Adrenal gland (tissue), 5 donors: ENCODE results near the gene SNN.

Source experiments
- POLR2A ChIP-seq, 2 donors: fragments of 450-650 bp; IDR thresholded peaks; one replicate each; pipeline ENCODE4 v1.6.1; 2017; ENCODE audit warnings: antibody characterized with exemption in 2 of 2, mild to moderate bottlenecking in 2 of 2, moderate library complexity in 1 of 2
- TF ChIP-seq, protein P1 (sequence below), 6 experiments: fragments of 450-650 bp in 4 of 6; fragments of 200-600 bp in 2 of 6; sonication (generic) in 1 of 6; IDR thresholded peaks; 1 replicate in 5 of 6; 2 replicates in 1 of 6; pipeline versions ENCODE4 v1.5.1 to v1.8.0; 2016 to 2021; ENCODE audit warnings: antibody characterized with exemption in 6 of 6, mild to moderate bottlenecking in 2 of 6, moderate library complexity in 1 of 6
- donor health status: DM: no; HTN: no; CAD: no.

DNA sequence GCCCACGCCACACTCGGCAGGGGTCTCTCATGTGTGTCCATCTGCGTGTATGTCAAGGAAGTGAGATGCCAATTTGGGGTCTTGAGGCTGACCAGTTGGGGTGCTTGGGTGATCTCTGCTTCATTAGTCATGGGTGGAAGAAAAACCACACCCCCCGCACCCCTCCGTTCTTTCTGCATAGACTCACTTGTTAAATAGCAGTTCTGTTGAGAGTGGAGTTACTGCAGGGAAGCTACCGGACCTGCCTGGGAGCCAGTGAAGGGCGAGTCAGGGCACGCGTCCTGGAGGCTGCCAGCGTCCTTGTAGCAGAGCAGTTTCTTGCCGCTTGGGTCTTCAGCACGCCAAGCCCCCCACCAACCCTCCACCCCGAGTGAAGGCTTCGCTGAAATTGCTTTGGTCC, 8.5 kb downstream of the SNN start:
- TF ChIP-seq, protein P1, sequence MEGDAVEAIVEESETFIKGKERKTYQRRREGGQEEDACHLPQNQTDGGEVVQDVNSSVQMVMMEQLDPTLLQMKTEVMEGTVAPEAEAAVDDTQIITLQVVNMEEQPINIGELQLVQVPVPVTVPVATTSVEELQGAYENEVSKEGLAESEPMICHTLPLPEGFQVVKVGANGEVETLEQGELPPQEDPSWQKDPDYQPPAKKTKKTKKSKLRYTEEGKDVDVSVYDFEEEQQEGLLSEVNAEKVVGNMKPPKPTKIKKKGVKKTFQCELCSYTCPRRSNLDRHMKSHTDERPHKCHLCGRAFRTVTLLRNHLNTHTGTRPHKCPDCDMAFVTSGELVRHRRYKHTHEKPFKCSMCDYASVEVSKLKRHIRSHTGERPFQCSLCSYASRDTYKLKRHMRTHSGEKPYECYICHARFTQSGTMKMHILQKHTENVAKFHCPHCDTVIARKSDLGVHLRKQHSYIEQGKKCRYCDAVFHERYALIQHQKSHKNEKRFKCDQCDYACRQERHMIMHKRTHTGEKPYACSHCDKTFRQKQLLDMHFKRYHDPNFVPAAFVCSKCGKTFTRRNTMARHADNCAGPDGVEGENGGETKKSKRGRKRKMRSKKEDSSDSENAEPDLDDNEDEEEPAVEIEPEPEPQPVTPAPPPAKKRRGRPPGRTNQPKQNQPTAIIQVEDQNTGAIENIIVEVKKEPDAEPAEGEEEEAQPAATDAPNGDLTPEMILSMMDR (IDR thresholded peaks at IDR 0.05), result no peak
- no peak for TF ChIP-seq POLR2A (IDR thresholded peaks at IDR 0.05)
